Ascending aorta (tissue), 2 donors: ENCODE measurements around the gene LHFPL6. TPM values are rescaled to one million over a fixed set of nuclear protein-coding genes. Genes with fewer than 3 reads are reported as not detected.
A peak's percentile ranks its signal among the peaks of the same experiment; 100 is the strongest.

Experiments
- DNase-seq, 2 donors: peaks; one replicate each; pipeline ENCODE4 v3.0.0-alpha.2; 2019; ENCODE audit warnings: low spot score in 2 of 2
- H3K27ac ChIP-seq, 2 donors: fragments of 200-600 bp; sonication (generic); one replicate each; pipeline ENCODE4 v1.5.1; 2016 to 2017; ENCODE audit warnings: mild to moderate bottlenecking in 1 of 2
- H3K27me3 ChIP-seq: fragments of 200-600 bp; sonication (generic); one replicate; pipeline ENCODE4 v1.5.1; 2017
- H3K36me3 ChIP-seq, 2 donors: fragments of 200-600 bp; sonication (generic); one replicate each; pipeline ENCODE4 v1.5.1; 2016
- H3K4me1 ChIP-seq, 2 donors: fragments of 200-600 bp; sonication (generic); one replicate each; pipeline ENCODE4 v1.5.1; 2016 to 2017; ENCODE audit warnings: mild to moderate bottlenecking in 1 of 2
- H3K4me3 ChIP-seq, 2 donors: fragments of 200-600 bp; sonication (generic); one replicate each; pipeline ENCODE4 v1.5.1; 2016 to 2017; ENCODE audit warnings: mild to moderate bottlenecking in 1 of 2
- H3K9me3 ChIP-seq, 2 donors: fragments of 200-600 bp; sonication (generic); one replicate each; pipeline ENCODE4 v1.5.1; 2016
- CTCF ChIP-seq, 3 experiments: fragments of 200-600 bp in 2 of 3; fragments of 450-650 bp in 1 of 3; sonication (generic) in 2 of 3; IDR thresholded peaks; one replicate each; pipeline ENCODE4 v1.5.1; 2016 to 2019; ENCODE audit warnings: antibody characterized with exemption in 3 of 3, mild to moderate bottlenecking in 1 of 3, moderate library complexity in 1 of 3
- intact Hi-C: fragments of 100-400 bp; cut with DNase I; formaldehyde crosslinking; loops from one replicate; pipeline ENCODE4 v1.15.1; 2023
- total RNA-seq: library from RNA; depleted of rRNA; stranded (reverse); fragments of >200 nt; gene quantifications from one replicate; pipeline ENCODE4 v1.1.0, GENCODE V29; 2016

LHFPL6 gene
- total RNA-seq, 1 donor from 2014 or later: 69.4 TPM

- no peak overlapping the region for H3K4me3 ChIP-seq
- peaks cover 3 to 21% of the 10 kb centered on the region in 2 donors for H3K4me1 ChIP-seq
- intact Hi-C loops: no loop called here
- H3K27ac ChIP-seq: peak overlapping the region; percentile 18 to 29
- TF ChIP-seq CTCF (IDR thresholded peaks at IDR 0.05): no peak
- H3K9me3 ChIP-seq: no peaks in the 10 kb centered on the region
- no peaks in the 10 kb centered on the region for H3K36me3 ChIP-seq
- no peaks in the 10 kb centered on the region for H3K27me3 ChIP-seq
- DNase-seq: no peak
Observed at GRCh38 chr13:39566216-39566869, 36.6 kb downstream of the LHFPL6 start.

- DNase-seq: peak in 1 of 2 donors; percentile 65
- Histone ChIP-seq H3K36me3 (no peaks in the 10 kb centered on the region), H3K4me3 (no peak overlapping the region), H3K27ac (peak overlapping the region; percentile 18 to 29), H3K9me3 (no peaks in the 10 kb centered on the region), H3K27me3 (no peaks in the 10 kb centered on the region), H3K4me1 (peaks cover 3 to 17% of the 10 kb centered on the region in 2 donors)
- intact Hi-C loops: no loop called here
- no peak for TF ChIP-seq CTCF (IDR thresholded peaks at IDR 0.05)
Observed at GRCh38 chr13:39565036-39565949, 37.7 kb downstream of the LHFPL6 start.

DNA sequence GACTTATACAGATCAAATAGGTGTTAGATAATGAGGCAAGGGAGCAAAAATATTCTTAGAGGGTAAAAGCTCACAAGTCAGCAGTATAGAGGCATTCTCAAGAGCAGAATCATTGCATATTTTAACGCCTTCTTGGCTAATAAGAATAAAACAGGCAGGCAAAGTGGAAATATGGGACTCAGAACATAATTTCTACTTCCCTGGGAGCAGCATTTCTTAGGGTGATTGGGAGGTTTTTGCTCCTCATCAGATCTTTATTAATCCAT lies 39.6 kb downstream of the LHFPL6 start:
- Histone ChIP-seq H3K27ac (no peak overlapping the region), H3K9me3 (no peaks in the 10 kb centered on the region), H3K36me3 (no peaks in the 10 kb centered on the region), H3K4me3 (no peak overlapping the region), H3K27me3 (no peaks in the 10 kb centered on the region), H3K4me1 (peaks cover 3 to 17% of the 10 kb centered on the region in 2 donors)
- no peak for DNase-seq
- no peak for TF ChIP-seq CTCF (IDR thresholded peaks at IDR 0.05)
- intact Hi-C loops: no loop called here

- TF ChIP-seq CTCF (IDR thresholded peaks at IDR 0.05): no peak
- no peak overlapping the region for H3K4me3 ChIP-seq
- H3K9me3 ChIP-seq: no peaks in the 10 kb centered on the region
- no peak overlapping the region for H3K27ac ChIP-seq
- intact Hi-C loops: no loop called here
- DNase-seq: no peak
- no peaks in the 10 kb centered on the region for H3K36me3 ChIP-seq
- H3K4me1 ChIP-seq: peaks cover 3 to 14% of the 10 kb centered on the region in 2 donors
- H3K27me3 ChIP-seq: no peaks in the 10 kb centered on the region
Observed at GRCh38 chr13:39561971-39562370, 41.0 kb downstream of the LHFPL6 start.

DNA sequence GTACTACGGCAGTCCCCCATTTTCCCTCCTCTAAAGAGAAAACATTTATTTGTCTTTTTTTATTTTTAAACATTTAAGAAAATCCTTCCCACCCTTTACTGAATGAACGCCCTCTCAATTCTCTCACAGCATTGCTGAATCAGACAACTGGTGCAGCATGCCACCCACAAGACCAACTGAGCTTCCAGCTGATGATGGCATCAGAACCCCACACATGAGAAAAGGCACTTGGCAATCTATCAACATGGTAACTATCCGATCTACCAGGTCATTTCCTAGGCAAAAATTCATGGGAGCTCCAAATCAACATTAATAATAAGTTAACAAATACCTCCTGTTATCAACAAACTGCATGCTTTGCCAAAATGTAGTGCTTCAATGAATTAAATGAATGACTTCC lies 43.1 kb downstream of the LHFPL6 start:
- H3K27me3 ChIP-seq: no peaks in the 10 kb centered on the region
- H3K27ac ChIP-seq: no peak overlapping the region
- peaks cover 3 to 12% of the 10 kb centered on the region in 2 donors for H3K4me1 ChIP-seq
- no peak for DNase-seq
- intact Hi-C loops: no loop called here
- H3K4me3 ChIP-seq: no peak overlapping the region
- no peaks in the 10 kb centered on the region for H3K36me3 ChIP-seq
- no peak for TF ChIP-seq CTCF (IDR thresholded peaks at IDR 0.05)
- no peaks in the 10 kb centered on the region for H3K9me3 ChIP-seq
